ENCODE results near the gene PEX7.
"Not testable (repeated sequence)": the region's sequence is repeated elsewhere in the genome, so short reads cannot be mapped to it uniquely, and the experiment has no call there.

The PEX7 gene

GRCh38 chr6:136869451-136869850 lies 47.1 kb downstream of the PEX7 start:
- DNase-seq (ENCODE audit: extremely low read depth, insufficient read length) = no peak
- Histone ChIP-seq H3K36me3 (ENCODE audit: control insufficient read depth, insufficient read depth, low read length) (no peaks in the 10 kb centered on the region; the same call in 1 of the 2 replicates), H3K27me3 (replicated peaks; ENCODE audit: control insufficient read depth, insufficient read depth, low read length) (no peaks in the 10 kb centered on the region), H3K4me3 (replicated peaks; ENCODE audit: low read depth, low read length) (no peak overlapping the region)
- no peak for TF ChIP-seq CTCF (IDR thresholded peaks at IDR 0.05; ENCODE audit: insufficient read depth, low read length, poor library complexity, severe bottlenecking)

- no peak overlapping the region for H3K4me3 ChIP-seq (replicated peaks; ENCODE audit: low read depth, low read length)
- TF ChIP-seq CTCF (IDR thresholded peaks at IDR 0.05; ENCODE audit: insufficient read depth, low read length, poor library complexity, severe bottlenecking) = no peak
- H3K36me3 ChIP-seq (ENCODE audit: control insufficient read depth, insufficient read depth, low read length) = no peaks in the 10 kb centered on the region; the same call in 1 of the 2 replicates
- H3K27me3 ChIP-seq (replicated peaks; ENCODE audit: control insufficient read depth, insufficient read depth, low read length) = no peaks in the 10 kb centered on the region
- DNase-seq (ENCODE audit: extremely low read depth, insufficient read length) = no peak
Measured at GRCh38 chr6:136873748-136874147, 51.4 kb downstream of the PEX7 start.

- H3K36me3 ChIP-seq (ENCODE audit: control insufficient read depth, insufficient read depth, low read length); H3K4me3 ChIP-seq (replicated peaks; ENCODE audit: low read depth, low read length); DNase-seq (ENCODE audit: extremely low read depth, insufficient read length); H3K27me3 ChIP-seq (replicated peaks; ENCODE audit: control insufficient read depth, insufficient read depth, low read length): not testable (repeated sequence)
Measured at GRCh38 chr6:136876469-136876868, 54.1 kb downstream of the PEX7 start.

GRCh38 chr6:136880748-136881460 lies 58.5 kb downstream of the PEX7 start:
- H3K27me3 ChIP-seq (replicated peaks; ENCODE audit: control insufficient read depth, insufficient read depth, low read length) = no peaks in the 10 kb centered on the region
- no peak for DNase-seq (ENCODE audit: extremely low read depth, insufficient read length)
- no peak for TF ChIP-seq CTCF (IDR thresholded peaks at IDR 0.05; ENCODE audit: insufficient read depth, low read length, poor library complexity, severe bottlenecking)
- no peaks in the 10 kb centered on the region for H3K36me3 ChIP-seq (ENCODE audit: control insufficient read depth, insufficient read depth, low read length)
- no peak overlapping the region for H3K4me3 ChIP-seq (replicated peaks; ENCODE audit: low read depth, low read length)

GRCh38 chr6:136886091-136886490 lies 63.7 kb downstream of the PEX7 start:
- Histone ChIP-seq H3K36me3 (ENCODE audit: control insufficient read depth, insufficient read depth, low read length) (no peaks in the 10 kb centered on the region), H3K4me3 (replicated peaks; ENCODE audit: low read depth, low read length) (no peak overlapping the region), H3K27me3 (replicated peaks; ENCODE audit: control insufficient read depth, insufficient read depth, low read length) (no peaks in the 10 kb centered on the region)
- TF ChIP-seq CTCF (IDR thresholded peaks at IDR 0.05; ENCODE audit: insufficient read depth, low read length, poor library complexity, severe bottlenecking) = no peak
- no peak for DNase-seq (ENCODE audit: extremely low read depth, insufficient read length)

- H3K36me3 ChIP-seq (ENCODE audit: control insufficient read depth, insufficient read depth, low read length) = no peaks in the 10 kb centered on the region
- no peak overlapping the region for H3K4me3 ChIP-seq (replicated peaks; ENCODE audit: low read depth, low read length)
- DNase-seq (ENCODE audit: extremely low read depth, insufficient read length) = no peak
- TF ChIP-seq CTCF (IDR thresholded peaks at IDR 0.05; ENCODE audit: insufficient read depth, low read length, poor library complexity, severe bottlenecking) = no peak
- H3K27me3 ChIP-seq (replicated peaks; ENCODE audit: control insufficient read depth, insufficient read depth, low read length) = no peaks in the 10 kb centered on the region
Measured at GRCh38 chr6:136887953-136888352, 65.6 kb downstream of the PEX7 start.

Data from GM06990 (cell line).